ENCODE results near the gene WDFY2. TPM values are rescaled to one million over a fixed set of nuclear protein-coding genes. Genes with fewer than 3 reads are reported as not detected.

The WDFY2 gene
- total and polyA plus RNA-seq, 2 of the 8 experiments (the other 6 are each of a cell fraction or from before 2014, with no cell fraction given), result 13.9 to 29.0 TPM

- Histone ChIP-seq H3K4me3 (ENCODE audit: extremely low read depth in 1 of 4, insufficient read depth in 2 of 4, low read depth in 3 of 4, low read length in 4 of 4) (no peak overlapping the region), H3K79me2 (ENCODE audit: control insufficient read depth in 1 of 2, insufficient read depth in 2 of 2, low read length in 2 of 2) (no peaks in the 10 kb centered on the region), H3K27me3 (replicated peaks in 1 of 4; ENCODE audit: control insufficient read depth in 3 of 4, extremely low read depth in 1 of 4, insufficient read depth in 3 of 4, low read length in 3 of 4) (no peaks in the 10 kb centered on the region), H2AFZ (ENCODE audit: low read length) (no peak overlapping the region), H4K8ac (ENCODE audit: extremely low read depth, insufficient read depth, low read length) (no peak overlapping the region), H3K14ac (ENCODE audit: insufficient read length) (no peak overlapping the region), H2BK120ac (replicated peaks; ENCODE audit: low read depth, low read length) (no peak overlapping the region), H4K91ac (replicated peaks; ENCODE audit: insufficient read length, low read length) (no peak overlapping the region), H3K23ac (ENCODE audit: insufficient read length) (no peak overlapping the region), H2BK20ac (ENCODE audit: low read length) (no peak overlapping the region), H4K5ac (ENCODE audit: insufficient read length, low read depth, low read length) (no peak overlapping the region), H3K18ac (ENCODE audit: extremely low read depth, low read length) (no peak overlapping the region), H3K4ac (replicated peaks; ENCODE audit: insufficient read length, low read depth, low read length) (no peak overlapping the region), H3K9ac (replicated peaks in 1 of 4; ENCODE audit: extremely low read depth in 1 of 4, low read depth in 3 of 4, low read length in 3 of 4) (no peak overlapping the region), H3K4me2 (ENCODE audit: insufficient read depth in 1 of 2, low read depth in 2 of 2, low read length in 2 of 2) (no peak overlapping the region), H2BK12ac (ENCODE audit: low read depth, low read length) (no peak overlapping the region), H3K79me1 (ENCODE audit: low read depth, low read length) (no peaks in the 10 kb centered on the region), H3K23me2 (ENCODE audit: low read depth, low read length) (no peaks in the 10 kb centered on the region), H3K56ac (replicated peaks; ENCODE audit: insufficient read length, low read depth, low read length) (no peak overlapping the region), H3K27ac (ENCODE audit: low read depth, low read length) (no peak overlapping the region), H3K9me3 (ENCODE audit: insufficient read depth in 2 of 2, low read depth in 1 of 2, low read length in 1 of 2) (peaks cover 5 to 13% of the 10 kb centered on the region in 2 experiments; a peak in 3 of 4 replicates), H2BK5ac (ENCODE audit: low read depth, low read length) (no peak overlapping the region), H2BK15ac (ENCODE audit: low read length) (no peak overlapping the region), H4K20me1 (replicated peaks in 1 of 2; ENCODE audit: control insufficient read depth in 1 of 2, insufficient read depth in 2 of 2, low read length in 2 of 2) (no peaks in the 10 kb centered on the region), H3K4me1 (replicated peaks in 1 of 4; ENCODE audit: control insufficient read depth in 3 of 4, insufficient read depth in 4 of 4, low read length in 3 of 4) (no peaks in the 10 kb centered on the region), H2AK5ac (ENCODE audit: low read depth, low read length) (no peak overlapping the region), H3K36me3 (ENCODE audit: control insufficient read depth in 2 of 4, insufficient read depth in 4 of 4, low read length in 3 of 4) (no peaks in the 10 kb centered on the region)
- DNase-seq (ENCODE audit: low read depth in 1 of 2, low spot score in 2 of 2) (no peak), FAIRE-seq (no peak)
- ChIA-PET POLR2A (ENCODE audit: partially characterized antibody) (no interaction called here), CTCF (ENCODE audit: partially characterized antibody) (no interaction called here)
- WGBS, 2 experiments (ENCODE audit: extremely low coverage in 1 of 2, insufficient coverage in 1 of 2, insufficient read length in 1 of 2, insufficient replicate concordance in 2 of 2, low coverage in 1 of 2, low lambda C conversion rate in 2 of 2, missing lambda C conversion rate in 1 of 2), result 86% methylated on average over 3 of the region's 3 CpGs; no CpG with 5 or more reads in 1 of the 2 experiments
- no peak for TF ChIP-seq POLR2AphosphoS5 (IDR thresholded peaks at IDR 0.05; ENCODE audit: low read depth, low read length)
- no peak for TF ChIP-seq GABPA (IDR thresholded peaks at IDR 0.05; ENCODE audit: borderline replicate concordance, insufficient read depth, low read length)
- TF ChIP-seq CTCF (IDR thresholded peaks at IDR 0.05; ENCODE audit: control extremely low read depth in 1 of 3, insufficient read depth in 1 of 3, low read depth in 1 of 3, low read length in 3 of 3), result no peak
- TF ChIP-seq GTF2F1 (IDR thresholded peaks at IDR 0.05; ENCODE audit: borderline replicate concordance, low read depth, low read length), result no peak
- no peak for TF ChIP-seq BACH1 (IDR thresholded peaks at IDR 0.05; ENCODE audit: low read length)
- no peak for TF ChIP-seq CEBPB (IDR thresholded peaks at IDR 0.05; ENCODE audit: low read depth, low read length)
- TF ChIP-seq POLR2A (IDR thresholded peaks at IDR 0.05; ENCODE audit: control extremely low read depth in 1 of 2, low read depth in 2 of 2, low read length in 2 of 2), result no peak
- TF ChIP-seq RAD21 (IDR thresholded peaks at IDR 0.05 in 1 of 2, conservative IDR thresholded peaks at IDR 0.05 in 1 of 2; ENCODE audit: low read depth in 2 of 2, low read length in 2 of 2), result no peak
- TF ChIP-seq FOSL1 (IDR thresholded peaks at IDR 0.05; ENCODE audit: insufficient read depth, low read depth, low read length), result no peak
- TF ChIP-seq MAX (IDR thresholded peaks at IDR 0.05), result no peak
- TF ChIP-seq KDM5A (IDR thresholded peaks at IDR 0.05; ENCODE audit: low read length), result no peak
- no peak for TF ChIP-seq SP4 (IDR thresholded peaks at IDR 0.05; ENCODE audit: low read length)
These were observed 20.0 kb upstream of the WDFY2 start for GRCh38 chr13:51564252-51564651.

Data from H1 (cell line).